Activated CD8-positive, alpha-beta T cell treated with anti-CD3 and anti-CD28 coated beads for 36 hours (primary cell): ENCODE measurements around the gene SAFB. TPM values are rescaled to one million over a fixed set of nuclear protein-coding genes. Genes with fewer than 3 reads are reported as not detected.

Source experiments
- ATAC-seq: fragments of 200-7000 bp; cut with Tn5 transposase; one replicate; pipeline ENCODE4 v1.10.0; 2021; ENCODE audit warnings: mild to moderate bottlenecking, moderate library complexity
- CTCF ChIA-PET: fragments of 350-600 bp; sonication (Branson Sonifier 250); formaldehyde crosslinking; loops from one replicate; lab custom pipeline; 2021; ENCODE audit warnings: antibody characterized with exemption; lab: Charles Lee
- POLR2A ChIA-PET: fragments of 350-600 bp; sonication (Branson Sonifier 250); formaldehyde crosslinking; loops from one replicate; lab custom pipeline; 2021; ENCODE audit warnings: antibody characterized with exemption; lab: Charles Lee
- DNase-seq: peaks from one replicate; pipeline ENCODE4 v3.0.0-alpha.2; 2020
- H3K27ac Mint-ChIP-seq: one replicate; pipeline ENCODE4 v1.8.0; 2021; ENCODE audit warnings: mild to moderate bottlenecking, mixed read lengths
- H3K27me3 Mint-ChIP-seq: one replicate; pipeline ENCODE4 v1.8.0; 2021; ENCODE audit warnings: mixed read lengths
- H3K36me3 Mint-ChIP-seq: one replicate; pipeline ENCODE4 v1.8.0; 2021; ENCODE audit warnings: low read depth, mixed read lengths
- H3K4me1 Mint-ChIP-seq: one replicate; pipeline ENCODE4 v1.8.0; 2021; ENCODE audit warnings: low read depth, mixed read lengths
- H3K4me3 Mint-ChIP-seq: one replicate; pipeline ENCODE4 v1.8.0; 2021; ENCODE audit warnings: mild to moderate bottlenecking, moderate library complexity, mixed read lengths
- H3K9me3 Mint-ChIP-seq: one replicate; pipeline ENCODE4 v1.8.0; 2021; ENCODE audit warnings: mixed read lengths
- CTCF ChIP-seq: fragments of 200-600 bp; IDR thresholded peaks from one replicate; pipeline ENCODE4 v1.8.0; 2022; ENCODE audit warnings: antibody characterized with exemption, mild to moderate bottlenecking
- intact Hi-C: fragments of 100-400 bp; cut with micrococcal nuclease; formaldehyde crosslinking; loops from one replicate; pipeline ENCODE4 v1.10.0; 2022
- total RNA-seq, 2 experiments: library from RNA; stranded (reverse); gene quantifications; one replicate each; pipeline ENCODE4 v1.2.3, GENCODE V29; 2021

The SAFB gene
- total RNA-seq, 2 experiments from 2014 or later = 124 to 132 TPM

- Mint-ChIP-seq H3K4me1 (peaks cover 67% of the 10 kb centered on the region), H3K9me3 (no peaks in the 10 kb centered on the region), H3K27ac (peak overlapping the region; percentile 89), H3K27me3 (no peaks in the 10 kb centered on the region), H3K36me3 (peaks cover 72% of the 10 kb centered on the region), H3K4me3 (peak overlapping the region; percentile 100)
- no peak for ATAC-seq
- ChIA-PET POLR2A (interaction anchor here (0.6 to 2.9 kb wide), 6 partner anchors 9 to 197 kb away, joined by 3 to 12 read pairs (median 4); no protein-coding TSS in a partner anchor), CTCF (interaction anchor here (1.4 kb wide), 2 partner anchors 10 to 11 kb away, joined by 3 read pairs; no protein-coding TSS in a partner anchor)
- intact Hi-C loops = loop anchor here (5.0 kb wide), 1 partner anchor 58 kb away; the partner anchor contains the start of genes HSD11B1L and MICOS13
- no peak for TF ChIP-seq CTCF
- peak; percentile 36 for DNase-seq
These were observed 1.3 kb downstream of the SAFB start for GRCh38 chr19:5624018-5624663.

- ATAC-seq = no peak
- intact Hi-C loops = loop anchor here (5.0 kb wide), 1 partner anchor 57 kb away; the partner anchor contains the start of genes HSD11B1L and MICOS13
- ChIA-PET CTCF (interaction anchor here (1.4 kb wide), 2 partner anchors 9 to 10 kb away, joined by 3 read pairs; no protein-coding TSS in a partner anchor), POLR2A (interaction anchor here (0.5 to 1.4 kb wide), 7 partner anchors 9 to 196 kb away, joined by 3 to 6 read pairs (median 3); no protein-coding TSS in a partner anchor)
- TF ChIP-seq CTCF = no peak
- Mint-ChIP-seq H3K4me1 (peaks cover 68% of the 10 kb centered on the region), H3K36me3 (peaks cover 77% of the 10 kb centered on the region), H3K9me3 (no peaks in the 10 kb centered on the region), H3K27me3 (no peaks in the 10 kb centered on the region), H3K4me3 (peak overlapping the region; percentile 100), H3K27ac (peak overlapping the region; percentile 89)
- peak; percentile 16 for DNase-seq
These were observed 1.9 kb downstream of the SAFB start for GRCh38 chr19:5624741-5625278.

GRCh38 chr19:5625641-5626040 is 2.8 kb downstream of the SAFB start:
- ATAC-seq = no peak
- Mint-ChIP-seq H3K27me3 (no peaks in the 10 kb centered on the region), H3K4me3 (peak overlapping the region; percentile 100), H3K27ac (peak overlapping the region; percentile 89), H3K4me1 (peaks cover 67% of the 10 kb centered on the region), H3K36me3 (peaks cover 75% of the 10 kb centered on the region), H3K9me3 (no peaks in the 10 kb centered on the region)
- POLR2A ChIA-PET = interaction anchor here (1.0 to 1.4 kb wide), 2 partner anchors 10 to 12 kb away, joined by 3 read pairs; no protein-coding TSS in a partner anchor
- DNase-seq = no peak
- intact Hi-C loops = no loop called here
- TF ChIP-seq CTCF = no peak
- CTCF ChIA-PET = interaction anchor here (1.0 to 1.4 kb wide), 2 partner anchors 10 to 62 kb away, joined by 3 read pairs; no protein-coding TSS in a partner anchor

DNA sequence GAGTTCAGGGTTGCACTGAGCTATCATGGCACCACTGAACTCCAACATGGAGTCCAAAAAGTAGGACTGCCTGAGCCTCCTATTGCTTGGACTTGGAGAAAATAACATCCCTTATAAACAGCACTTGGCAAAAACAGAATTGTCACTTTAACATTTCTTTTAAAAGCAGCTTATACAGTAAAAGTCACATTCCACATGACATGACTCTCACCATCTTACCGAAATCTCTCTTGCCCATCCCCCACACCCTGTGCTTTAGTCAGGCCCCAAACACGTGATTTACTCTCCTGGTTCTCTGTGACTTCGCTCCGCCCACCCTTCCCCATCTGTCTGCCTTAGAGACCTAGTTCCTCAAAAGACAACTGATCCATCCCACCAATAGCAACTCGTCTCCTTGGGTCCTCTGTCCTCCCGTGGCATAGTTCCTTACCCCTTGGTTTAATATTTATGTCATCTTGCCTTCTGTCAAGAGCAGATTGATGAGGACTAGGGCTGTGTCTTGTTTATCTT is 4.6 kb downstream of the SAFB start:
- Mint-ChIP-seq H3K4me3 (peak overlapping the region; percentile 33), H3K27me3 (no peaks in the 10 kb centered on the region)
- TF ChIP-seq CTCF = no peak

More for the DNA sequence above, 4.6 kb downstream of the SAFB start:
- ChIA-PET POLR2A (interaction anchor here (0.7 to 1.5 kb wide), 5 partner anchors 16 to 137 kb away, joined by 3 to 4 read pairs (median 3); partner anchors contain the start of genes CATSPERD and LONP1), CTCF (no interaction called here)
- H3K4me1 Mint-ChIP-seq = peaks cover 72% of the 10 kb centered on the region
- intact Hi-C loops = no loop called here
- ATAC-seq (no peak), DNase-seq (peak; percentile 75)
- peak overlapping the region; percentile 83 for H3K27ac Mint-ChIP-seq
- H3K36me3 Mint-ChIP-seq = peaks cover 76% of the 10 kb centered on the region
- H3K9me3 Mint-ChIP-seq = no peaks in the 10 kb centered on the region
